Smooth muscle cell (in vitro differentiated cells): ENCODE measurements around the gene TRIP12. TPM values are rescaled to one million over a fixed set of nuclear protein-coding genes. Genes with fewer than 3 reads are reported as not detected.

Source experiments
- DNase-seq: peaks from one replicate; lab custom pipeline; 2025; ENCODE audit not compliant: unreplicated experiment; lab: John Stamatoyannopoulos, UW
- H2AFZ ChIP-seq: fragments of 200-600 bp; sonication (generic); 2 replicates; pipeline ENCODE4 v1.6.0; 2016; ENCODE audit warnings: antibody characterized with exemption, low read depth, mild to moderate bottlenecking
- H3F3A ChIP-seq: fragments of 200-600 bp; sonication (generic); 2 replicates; pipeline ENCODE4 v1.6.0; 2017; ENCODE audit warnings: antibody characterized with exemption, low read depth
- H3K27ac ChIP-seq: fragments of 200-600 bp; sonication (generic); 2 replicates; pipeline ENCODE4 v1.5.1; 2016; ENCODE audit warnings: low read depth, mild to moderate bottlenecking
- H3K27me3 ChIP-seq: fragments of 200-600 bp; sonication (generic); 2 replicates; pipeline ENCODE4 v1.6.1; 2016; ENCODE audit warnings: low read depth, mild to moderate bottlenecking
- H3K36me3 ChIP-seq: fragments of 200-600 bp; sonication (generic); 2 replicates; pipeline ENCODE4 v1.5.1; 2016; ENCODE audit warnings: low read depth
- H3K4me1 ChIP-seq: fragments of 200-600 bp; sonication (generic); 2 replicates; pipeline ENCODE4 v1.5.1; 2016; ENCODE audit warnings: low read depth
- H3K4me2 ChIP-seq: fragments of 200-600 bp; sonication (generic); 2 replicates; pipeline ENCODE4 v1.6.0; 2016; ENCODE audit warnings: mild to moderate bottlenecking
- H3K4me3 ChIP-seq: fragments of 200-600 bp; sonication (generic); 2 replicates; pipeline ENCODE4 v1.5.1; 2016; ENCODE audit warnings: mild to moderate bottlenecking
- H3K79me2 ChIP-seq: fragments of 200-600 bp; sonication (generic); 2 replicates; pipeline ENCODE4 v1.6.0; 2016; ENCODE audit warnings: low read depth, mild to moderate bottlenecking
- H3K9ac ChIP-seq: fragments of 200-600 bp; sonication (generic); 2 replicates; pipeline ENCODE4 v1.6.0; 2016; ENCODE audit warnings: low read depth
- H3K9me3 ChIP-seq: fragments of 200-600 bp; sonication (generic); replicated peaks from 2 replicates; pipeline ENCODE4 v1.5.1; 2016; ENCODE audit warnings: low read depth
- H4K20me1 ChIP-seq: fragments of 200-600 bp; sonication (generic); 2 replicates; pipeline ENCODE4 v1.6.0; 2016; ENCODE audit warnings: low read depth
- WGBS: methylation state at CpG from one replicate; pipeline ENCODE4 v1.1.7; 2016; ENCODE audit warnings: low lambda C conversion rate; 5-methylcytosine and 5-hydroxymethylcytosine counted together
- polyA plus RNA-seq: library from polyadenylated mRNA; unstranded; fragments of >200 nt; fragmentation: Nextera tagmentation; extraction: Ambion mirVana; gene quantifications from 2 replicates; pipeline ENCODE4 v1.2.1, GENCODE V29; 2016
- total RNA-seq: library from RNA; depleted of rRNA; stranded (reverse); fragments of >200 nt; gene quantifications from 2 replicates; pipeline ENCODE4 v1.2.3, GENCODE V29; 2014
- TF ChIP-seq, protein P1 (sequence below): fragments of 200-600 bp; sonication (generic); IDR thresholded peaks from 2 replicates; pipeline ENCODE4 v1.5.1; 2017; ENCODE audit warnings: borderline replicate concordance, mild to moderate bottlenecking, antibody characterized with exemption; ENCODE audit not compliant: insufficient read depth, poor library complexity, severe bottlenecking

Gene TRIP12
- total and polyA plus RNA-seq, 2 experiments from 2014 or later: 45.5 to 103 TPM

DNA sequence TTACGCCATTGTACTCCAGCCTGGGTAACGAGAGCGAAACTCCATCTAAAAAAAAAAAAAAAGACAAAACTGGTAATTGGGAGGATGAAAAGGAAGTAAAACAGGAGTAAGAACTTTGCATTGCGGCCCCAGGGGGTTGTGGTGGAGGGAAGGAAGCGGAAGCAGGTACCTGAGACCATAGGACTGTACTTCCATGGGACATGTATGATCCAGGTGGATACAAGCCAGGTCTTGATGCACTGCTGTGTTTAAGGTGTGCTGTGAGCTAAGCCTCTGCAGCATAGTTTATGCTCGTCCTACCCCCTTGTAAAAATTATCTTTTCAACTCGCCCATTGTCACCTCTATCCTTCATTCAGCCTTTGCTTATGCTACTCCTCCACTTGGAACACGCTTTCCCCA is 24.2 kb upstream of the TRIP12 start:
- DNase-seq: no peak
- Histone ChIP-seq H3K4me3 (no peak overlapping the region), H3K27me3 (no peaks in the 10 kb centered on the region), H3K79me2 (no peaks in the 10 kb centered on the region), H3K9ac (no peak overlapping the region), H3K36me3 (no peaks in the 10 kb centered on the region), H3K27ac (no peak overlapping the region), H3F3A (no peaks in the 10 kb centered on the region), H2AFZ (no peak overlapping the region), H3K9me3 (no peaks in the 10 kb centered on the region), H3K4me1 (no peaks in the 10 kb centered on the region), H3K4me2 (no peak overlapping the region), H4K20me1 (no peaks in the 10 kb centered on the region)
- TF ChIP-seq, protein P1, sequence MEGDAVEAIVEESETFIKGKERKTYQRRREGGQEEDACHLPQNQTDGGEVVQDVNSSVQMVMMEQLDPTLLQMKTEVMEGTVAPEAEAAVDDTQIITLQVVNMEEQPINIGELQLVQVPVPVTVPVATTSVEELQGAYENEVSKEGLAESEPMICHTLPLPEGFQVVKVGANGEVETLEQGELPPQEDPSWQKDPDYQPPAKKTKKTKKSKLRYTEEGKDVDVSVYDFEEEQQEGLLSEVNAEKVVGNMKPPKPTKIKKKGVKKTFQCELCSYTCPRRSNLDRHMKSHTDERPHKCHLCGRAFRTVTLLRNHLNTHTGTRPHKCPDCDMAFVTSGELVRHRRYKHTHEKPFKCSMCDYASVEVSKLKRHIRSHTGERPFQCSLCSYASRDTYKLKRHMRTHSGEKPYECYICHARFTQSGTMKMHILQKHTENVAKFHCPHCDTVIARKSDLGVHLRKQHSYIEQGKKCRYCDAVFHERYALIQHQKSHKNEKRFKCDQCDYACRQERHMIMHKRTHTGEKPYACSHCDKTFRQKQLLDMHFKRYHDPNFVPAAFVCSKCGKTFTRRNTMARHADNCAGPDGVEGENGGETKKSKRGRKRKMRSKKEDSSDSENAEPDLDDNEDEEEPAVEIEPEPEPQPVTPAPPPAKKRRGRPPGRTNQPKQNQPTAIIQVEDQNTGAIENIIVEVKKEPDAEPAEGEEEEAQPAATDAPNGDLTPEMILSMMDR: no peak
- 94% methylated on average over 8 of the region's 8 CpGs for WGBS

DNA sequence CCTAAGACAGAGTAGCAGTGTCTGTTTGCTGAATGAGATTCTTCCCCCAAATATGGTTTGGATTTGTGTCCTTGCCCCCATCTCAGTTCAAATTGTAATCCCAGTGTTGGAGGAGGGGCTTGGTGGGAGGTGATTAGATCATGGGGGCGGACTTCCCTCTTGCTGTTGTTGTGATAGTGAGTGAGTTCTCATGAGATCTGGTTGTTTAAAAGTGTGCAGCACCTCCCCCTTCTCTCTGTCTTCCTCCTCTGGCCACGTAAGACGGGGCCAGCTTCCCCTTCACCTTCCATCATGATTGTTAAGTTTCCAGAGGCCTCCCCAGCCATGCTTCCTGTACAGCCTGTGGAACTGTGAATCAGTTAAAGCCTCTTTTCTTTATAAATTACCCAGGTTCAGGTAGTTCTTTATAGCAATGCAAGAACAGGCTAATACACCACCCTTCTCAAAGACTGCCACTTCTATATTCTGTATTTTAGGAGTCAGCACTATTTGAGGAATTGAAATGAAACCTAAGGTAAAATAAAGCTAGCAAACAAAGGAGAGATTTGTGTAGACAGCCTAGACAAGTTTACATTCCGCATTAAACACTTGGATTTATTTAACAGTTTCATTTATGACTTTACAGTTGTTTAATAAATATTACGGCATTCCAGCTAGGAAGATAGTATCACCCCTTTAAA is 22.1 kb upstream of the TRIP12 start:
- WGBS: 91% methylated on average over 5 of the region's 5 CpGs
- H3K4me3 ChIP-seq: no peak overlapping the region
- H3K4me1 ChIP-seq: no peaks in the 10 kb centered on the region
- H3K79me2 ChIP-seq: no peaks in the 10 kb centered on the region
- no peaks in the 10 kb centered on the region for H3K9me3 ChIP-seq
- no peaks in the 10 kb centered on the region for H3F3A ChIP-seq
- H3K36me3 ChIP-seq: no peaks in the 10 kb centered on the region
- H3K9ac ChIP-seq: no peak overlapping the region
- no peak overlapping the region for H3K27ac ChIP-seq
- H2AFZ ChIP-seq: no peak overlapping the region
- no peak for DNase-seq
- no peaks in the 10 kb centered on the region for H4K20me1 ChIP-seq
- TF ChIP-seq, protein P1: no peak
- no peaks in the 10 kb centered on the region for H3K27me3 ChIP-seq
- H3K4me2 ChIP-seq: no peak overlapping the region

GRCh38 chr2:229943171-229943570 is 21.4 kb upstream of the TRIP12 start:
- no peak overlapping the region for H3K4me2 ChIP-seq
- H3K36me3 ChIP-seq: no peaks in the 10 kb centered on the region
- no peak overlapping the region for H3K9ac ChIP-seq
- WGBS: 100% methylated on average over 2 of the region's 2 CpGs
- no peak overlapping the region for H2AFZ ChIP-seq
- no peaks in the 10 kb centered on the region for H3F3A ChIP-seq
- no peaks in the 10 kb centered on the region for H3K4me1 ChIP-seq
- no peaks in the 10 kb centered on the region for H3K27me3 ChIP-seq
- H3K9me3 ChIP-seq: no peaks in the 10 kb centered on the region
- no peak overlapping the region for H3K4me3 ChIP-seq
- DNase-seq: no peak
- H3K79me2 ChIP-seq: no peaks in the 10 kb centered on the region
- H4K20me1 ChIP-seq: no peaks in the 10 kb centered on the region
- H3K27ac ChIP-seq: no peak overlapping the region
- TF ChIP-seq, protein P1: no peak

GRCh38 chr2:229942671-229943070 is 20.9 kb upstream of the TRIP12 start:
- 95% methylated on average over 8 of the region's 8 CpGs for WGBS

More at GRCh38 chr2:229942671-229943070, 20.9 kb upstream of the TRIP12 start:
- Histone ChIP-seq H3K27me3 (no peaks in the 10 kb centered on the region), H4K20me1 (no peaks in the 10 kb centered on the region), H3K9ac (no peak overlapping the region), H3K36me3 (no peaks in the 10 kb centered on the region), H3K4me3 (no peak overlapping the region), H2AFZ (no peak overlapping the region), H3K4me1 (no peaks in the 10 kb centered on the region), H3K27ac (no peak overlapping the region), H3F3A (no peaks in the 10 kb centered on the region), H3K79me2 (no peaks in the 10 kb centered on the region), H3K9me3 (no peaks in the 10 kb centered on the region), H3K4me2 (no peak overlapping the region)
- TF ChIP-seq, protein P1: no peak
- DNase-seq: no peak
